Measurements from ENCODE around the gene AGBL4.

GRCh38 chr1:48829446-48829845, 1194.3 kb downstream of the AGBL4 start:
- TF ChIP-seq CTCF (IDR thresholded peaks at IDR 0.05) (no peak), POLR2A (IDR thresholded peaks at IDR 0.05) (no peak)

All from heart left ventricle (tissue), 13 donors.